Right cardiac atrium (tissue), 5 donors: ENCODE data around the gene ABHD2. TPM values are rescaled to one million over a fixed set of nuclear protein-coding genes. Genes with fewer than 3 reads are reported as not detected.

Source experiments
- ATAC-seq, 2 donors: fragments of 200-7000 bp; cut with Tn5 transposase; one replicate each; pipeline versions ENCODE4 v1.8.0 to v1.9.1; 2020; ENCODE audit warnings: moderate library complexity in 2 of 2, mild to moderate bottlenecking in 1 of 2
- DNase-seq, 3 donors: peaks; one replicate each; pipeline ENCODE4 v3.0.0-alpha.2; 2020
- H3K27ac ChIP-seq: one replicate; pipeline ENCODE4 v1.5.1; 2013; ENCODE audit warnings: mild to moderate bottlenecking, low read length, control low read depth, moderate library complexity
- H3K27me3 ChIP-seq: one replicate; pipeline ENCODE4 v1.6.1; 2013; ENCODE audit not compliant: control insufficient read depth, insufficient read depth
- H3K4me1 ChIP-seq: one replicate; pipeline ENCODE4 v1.6.1; 2013; ENCODE audit warnings: low read length; ENCODE audit not compliant: control insufficient read depth, insufficient read depth
- H3K4me3 ChIP-seq: one replicate; pipeline ENCODE4 v1.5.1; 2013; ENCODE audit warnings: low read length, control low read depth
- H3K9me3 ChIP-seq: one replicate; pipeline ENCODE4 v1.6.1; 2013; ENCODE audit warnings: low read length; ENCODE audit not compliant: control insufficient read depth
- WGBS: extraction: QIAGEN DNeasy Blood & Tissue Kit; methylation state at CpG from one replicate; pipeline ENCODE4 v1.1.7; 2013; 5-methylcytosine and 5-hydroxymethylcytosine counted together
- intact Hi-C, 4 donors: fragments of 100-400 bp; cut with DNase I; formaldehyde crosslinking; loops; one replicate each; pipeline versions ENCODE4 v1.11.0 to v1.14.0; 2022 to 2023
- polyA plus RNA-seq: library from polyadenylated mRNA; stranded (reverse); fragments of 200-250 nt; gene quantifications from one replicate; pipeline ENCODE4 v1.2.3, GENCODE V29; 2013
- total RNA-seq, 4 donors: library from RNA; stranded (reverse); fragmentation: NEBNext Ultra II Directional; extraction: Animal tissue kit (Norgen Biotek cat#: 25700); gene quantifications; one replicate each; pipeline ENCODE4 v1.2.1, GENCODE V29; 2021
- donor health status: healthy with polysubstance abuse.
- donor health status: DM: no; HTN: yes; CAD: no.
- donor health status: DM: no; HTN: no; CAD: no.
- donor health status: DM: no; HTN: yes; CAD: no; lungs with severe emphysema.
- donor health status: DM: yes; HTN: yes; CAD: no.

Gene ABHD2
- total and polyA plus RNA-seq, 5 donors = 21.8 to 179 (median 112) TPM

DNA sequence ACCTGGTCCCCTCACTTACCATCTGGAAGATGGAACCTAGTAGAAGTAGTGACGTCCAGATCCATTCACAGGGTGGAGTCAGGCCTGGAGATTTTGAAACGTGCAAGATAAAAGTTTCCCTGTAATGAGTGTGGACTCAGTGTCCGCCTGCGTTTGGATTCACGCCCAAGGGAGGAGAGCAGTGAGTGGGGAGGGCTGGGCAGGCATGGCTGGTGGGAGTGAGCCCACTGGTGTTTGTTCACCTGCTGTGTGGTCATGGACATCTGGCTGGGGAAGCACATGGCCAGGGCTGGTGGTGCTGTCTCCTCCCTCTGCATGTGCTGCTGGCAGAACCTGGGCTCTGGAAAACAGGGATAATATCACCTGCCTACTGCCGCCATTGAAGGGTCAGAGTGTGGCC, 96.1 kb downstream of the ABHD2 start:
- H3K27ac ChIP-seq = no peak overlapping the region
- H3K4me1 ChIP-seq = peaks cover 2% of the 10 kb centered on the region
- H3K9me3 ChIP-seq = no peaks in the 10 kb centered on the region
- DNase-seq (no peak), ATAC-seq (peak in 1 of 2 donors; percentile 46)
- H3K27me3 ChIP-seq = no peaks in the 10 kb centered on the region
- no peak overlapping the region for H3K4me3 ChIP-seq
- intact Hi-C loops = loop anchor here in 1 of 4 donors (5.0 kb wide), 1 partner anchor 277 kb away; no protein-coding TSS in a partner anchor
- WGBS = 71% methylated on average over 6 of the region's 6 CpGs

DNA sequence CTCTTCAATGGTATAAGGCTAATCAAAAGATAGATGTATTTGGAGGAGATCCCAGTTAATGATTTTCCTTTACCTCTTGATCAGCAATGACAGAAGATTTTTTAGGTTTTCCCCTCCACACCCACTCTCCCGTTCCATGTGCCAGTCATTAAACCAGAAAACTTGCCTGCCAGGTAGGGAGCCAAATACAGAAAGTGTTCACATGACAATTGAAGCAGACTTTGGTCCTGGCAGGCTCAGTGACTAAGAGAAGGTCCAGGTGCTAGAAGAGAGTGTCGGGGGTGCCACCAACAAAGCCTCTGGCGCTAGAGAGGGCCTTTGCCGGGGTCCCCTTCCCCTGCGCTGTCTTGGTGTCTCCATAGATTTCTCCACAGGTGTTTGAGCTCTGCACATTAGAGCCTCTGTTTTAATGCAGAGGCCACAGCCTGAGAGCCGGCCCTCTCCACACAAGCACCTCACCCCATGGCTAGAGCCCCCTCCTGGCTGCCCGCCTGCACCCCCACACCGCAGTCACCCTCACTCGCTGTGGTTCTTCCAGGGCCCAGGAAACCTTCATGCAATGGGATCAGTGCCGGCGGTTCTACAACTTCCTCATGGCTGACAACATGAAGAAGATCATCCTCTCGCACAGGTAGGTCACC, 96.8 kb downstream of the ABHD2 start:
- no peaks in the 10 kb centered on the region for H3K27me3 ChIP-seq
- ATAC-seq (no peak), DNase-seq (no peak)
- no peak overlapping the region for H3K4me3 ChIP-seq
- intact Hi-C loops = loop anchor here in 1 of 4 donors (5.0 kb wide), 1 partner anchor 278 kb away; no protein-coding TSS in a partner anchor
- H3K27ac ChIP-seq = no peak overlapping the region
- H3K9me3 ChIP-seq = no peaks in the 10 kb centered on the region
- no peaks in the 10 kb centered on the region for H3K4me1 ChIP-seq
- 95% methylated on average over 12 of the region's 12 CpGs for WGBS

DNA sequence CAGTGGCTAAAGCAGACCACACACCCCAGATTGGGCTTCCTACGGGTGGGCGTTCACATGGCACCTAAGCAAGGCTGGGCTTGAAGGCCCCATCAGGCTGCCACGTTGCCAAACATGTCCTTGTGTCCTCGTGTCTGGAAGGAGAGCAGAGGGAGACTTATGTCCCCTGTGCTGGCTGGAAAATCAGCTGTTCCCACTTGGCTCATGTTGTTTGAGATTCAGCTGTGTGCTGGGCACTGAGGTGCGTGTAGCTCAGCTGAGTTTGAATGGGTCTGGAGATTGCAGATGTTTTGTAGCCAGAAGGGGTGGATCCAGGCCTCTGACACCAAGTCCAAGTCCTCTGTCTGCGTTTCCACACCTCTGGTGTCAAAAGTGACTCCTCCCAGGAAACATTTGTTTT, 98.5 kb downstream of the ABHD2 start:
- H3K9me3 ChIP-seq = no peaks in the 10 kb centered on the region
- no peak overlapping the region for H3K27ac ChIP-seq
- H3K4me3 ChIP-seq = no peak overlapping the region
- WGBS = 73% methylated on average over 6 of the region's 6 CpGs
- no peaks in the 10 kb centered on the region for H3K4me1 ChIP-seq
- no peak for DNase-seq
- no peak for ATAC-seq
- intact Hi-C loops = no loop called here
- no peaks in the 10 kb centered on the region for H3K27me3 ChIP-seq

DNA sequence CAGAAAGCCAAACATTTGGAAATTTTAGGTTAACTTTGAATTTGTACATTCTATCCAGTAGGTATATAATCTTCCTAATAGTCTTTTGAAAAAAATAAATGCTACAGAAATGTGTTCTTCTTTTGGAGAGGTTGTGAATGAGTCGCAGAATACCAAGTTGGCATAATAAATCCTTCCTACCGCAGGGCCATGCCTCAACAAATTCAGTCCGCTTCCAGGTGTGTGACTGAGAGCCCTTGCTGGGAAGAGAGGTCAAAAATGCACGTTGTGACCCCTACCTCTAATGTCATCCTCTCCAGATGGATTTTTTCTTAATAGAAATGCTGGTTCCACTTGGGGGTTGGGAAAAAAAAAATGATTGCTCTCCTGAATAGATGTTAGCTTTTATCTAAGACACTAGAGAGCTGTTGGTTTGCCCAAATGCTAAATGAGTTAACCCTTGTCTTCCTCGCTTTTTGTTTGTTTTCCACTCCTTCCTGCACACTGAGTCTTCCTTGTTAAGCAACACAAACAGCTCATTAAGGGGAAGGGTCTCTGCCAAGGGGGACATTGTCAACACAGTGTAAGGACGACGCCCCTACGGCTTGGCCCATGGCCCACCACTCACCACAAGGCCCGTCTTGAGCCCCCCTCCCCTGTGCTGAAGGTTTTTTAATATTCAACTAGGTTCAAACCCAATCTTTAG, 99.2 kb downstream of the ABHD2 start:
- no peaks in the 10 kb centered on the region for H3K9me3 ChIP-seq
- 87% methylated on average over 9 of the region's 9 CpGs for WGBS
- H3K27ac ChIP-seq = no peak overlapping the region
- H3K4me1 ChIP-seq = no peaks in the 10 kb centered on the region
- intact Hi-C loops = no loop called here
- no peaks in the 10 kb centered on the region for H3K27me3 ChIP-seq
- no peak for ATAC-seq
- no peak overlapping the region for H3K4me3 ChIP-seq
- DNase-seq = no peak

DNA sequence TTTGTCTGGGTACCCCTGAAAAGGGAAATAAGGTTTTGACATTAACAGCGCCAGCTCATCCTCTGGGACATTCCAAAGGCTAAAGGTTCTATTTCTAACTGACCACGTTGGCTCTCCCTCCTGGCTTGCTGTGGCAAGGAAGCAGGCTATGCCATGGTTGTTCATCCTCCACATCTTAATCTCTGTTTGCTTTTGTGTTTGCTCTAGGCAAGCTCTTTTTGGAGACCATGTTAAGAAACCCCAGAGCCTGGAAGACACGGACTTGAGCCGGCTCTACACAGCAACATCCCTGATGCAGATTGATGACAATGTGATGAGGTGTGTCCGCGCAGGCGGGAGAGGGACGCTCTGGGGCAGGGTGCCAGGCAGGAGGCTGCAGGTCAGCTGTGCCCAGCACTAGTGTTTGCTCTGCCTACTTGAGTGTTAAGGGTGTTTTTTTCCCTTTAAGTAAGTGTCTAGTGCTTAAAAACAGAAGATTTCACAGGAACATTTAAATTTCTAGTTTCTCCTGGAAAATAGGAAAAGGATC, 99.8 kb downstream of the ABHD2 start:
- intact Hi-C loops = no loop called here
- WGBS = 92% methylated on average over 8 of the region's 8 CpGs
- H3K27ac ChIP-seq = no peak overlapping the region
- no peaks in the 10 kb centered on the region for H3K4me1 ChIP-seq
- ATAC-seq = no peak
- no peaks in the 10 kb centered on the region for H3K27me3 ChIP-seq
- H3K4me3 ChIP-seq = no peak overlapping the region
- no peak for DNase-seq
- no peaks in the 10 kb centered on the region for H3K9me3 ChIP-seq

DNA sequence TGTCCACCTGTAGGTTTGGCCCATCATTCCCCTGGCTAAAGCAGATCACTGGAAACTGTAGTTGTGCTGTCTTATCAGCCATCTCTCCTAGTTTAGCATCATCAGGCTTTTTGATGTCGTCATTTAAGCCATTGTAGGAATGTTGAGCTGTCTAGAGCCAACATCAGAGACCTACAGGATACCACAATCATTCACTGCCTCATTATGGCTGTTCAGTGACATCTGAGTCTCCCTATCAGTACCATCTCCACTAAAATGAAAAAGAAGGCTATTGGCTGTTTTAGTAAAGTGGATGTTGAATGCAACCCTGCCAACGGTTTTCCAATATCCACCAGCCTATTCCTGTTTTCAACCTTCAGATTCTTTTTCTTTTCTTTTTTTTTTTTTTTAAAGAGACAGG, 103.9 kb downstream of the ABHD2 start:
- Histone ChIP-seq H3K27ac (no peak overlapping the region), H3K4me3 (no peak overlapping the region), H3K27me3 (no peaks in the 10 kb centered on the region), H3K4me1 (no peaks in the 10 kb centered on the region), H3K9me3 (no peaks in the 10 kb centered on the region)
- 64% methylated on average over 2 of the region's 2 CpGs for WGBS
- no peak for ATAC-seq
- intact Hi-C loops = no loop called here
- DNase-seq = no peak

DNA sequence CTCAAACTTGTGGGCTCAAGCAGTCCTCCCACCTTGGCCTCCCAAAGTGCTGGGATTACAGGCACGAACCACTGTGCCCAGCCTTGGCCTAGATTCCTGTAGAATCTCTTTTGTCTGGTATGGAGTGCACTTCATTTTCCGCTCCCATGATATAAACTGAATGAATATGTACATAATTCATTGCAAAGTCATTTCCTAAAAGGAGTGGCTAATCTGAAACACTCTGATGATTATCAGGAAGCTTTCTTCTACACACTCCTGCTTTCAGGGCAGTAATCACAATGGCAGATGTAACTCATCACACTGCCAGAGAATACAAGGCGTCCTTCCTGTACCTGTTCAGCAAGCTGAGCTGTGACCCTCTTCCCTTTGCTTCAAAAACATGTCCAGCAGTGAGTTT, 104.5 kb downstream of the ABHD2 start:
- WGBS = 89% methylated on average over 3 of the region's 3 CpGs
- H3K4me3 ChIP-seq = no peak overlapping the region
- intact Hi-C loops = no loop called here
- H3K9me3 ChIP-seq = no peaks in the 10 kb centered on the region
- H3K27ac ChIP-seq = no peak overlapping the region
- H3K4me1 ChIP-seq = no peaks in the 10 kb centered on the region
- DNase-seq (no peak), ATAC-seq (no peak)
- no peaks in the 10 kb centered on the region for H3K27me3 ChIP-seq

DNA sequence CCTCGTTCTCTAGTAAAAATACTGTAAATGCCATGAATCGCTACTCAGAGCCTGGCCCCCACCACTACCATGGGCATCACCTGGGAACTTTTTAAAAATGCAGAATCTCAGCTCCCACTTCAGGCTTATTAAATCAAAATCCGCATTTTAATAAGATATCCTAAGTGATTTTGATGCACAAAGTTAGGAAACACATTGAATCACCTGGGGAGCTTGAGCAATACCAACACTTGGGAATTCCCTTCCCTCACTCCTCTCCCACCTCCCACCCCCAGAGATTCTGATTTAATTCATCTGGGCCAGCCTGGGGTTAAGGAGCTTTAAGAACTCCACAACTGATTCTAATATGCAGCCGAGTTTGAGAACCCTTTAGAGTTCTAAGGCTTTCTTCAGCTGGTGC, 106.4 kb downstream of the ABHD2 start:
- no peaks in the 10 kb centered on the region for H3K27me3 ChIP-seq

DNA sequence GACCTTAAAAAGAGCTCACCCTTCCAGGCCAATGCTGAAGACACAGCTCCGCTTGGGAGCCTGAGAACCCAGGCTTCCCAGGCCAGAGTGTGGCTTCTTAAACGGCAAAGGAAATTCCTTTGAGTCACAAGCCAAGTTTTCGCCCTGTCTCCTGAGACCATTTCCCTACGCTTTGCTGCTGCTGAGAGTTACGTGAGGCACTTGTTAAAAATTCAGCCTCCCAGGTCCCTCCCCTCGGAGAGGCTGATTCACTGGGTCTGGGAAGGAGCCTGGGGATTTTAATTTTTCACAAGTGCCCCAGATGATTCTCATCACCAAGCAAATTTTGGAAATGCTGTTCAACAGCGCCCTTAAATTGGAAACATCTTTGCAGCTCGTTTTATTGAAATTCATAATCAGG, 107.6 kb downstream of the ABHD2 start:
- no peaks in the 10 kb centered on the region for H3K4me1 ChIP-seq

More for the DNA sequence above, 106.4 kb downstream of the ABHD2 start:
- Histone ChIP-seq H3K4me3 (no peak overlapping the region), H3K4me1 (no peaks in the 10 kb centered on the region), H3K27ac (no peak overlapping the region), H3K9me3 (no peaks in the 10 kb centered on the region)
- DNase-seq = no peak
- 89% methylated on average over 4 of the region's 4 CpGs for WGBS
- ATAC-seq = no peak
- intact Hi-C loops = no loop called here

DNA sequence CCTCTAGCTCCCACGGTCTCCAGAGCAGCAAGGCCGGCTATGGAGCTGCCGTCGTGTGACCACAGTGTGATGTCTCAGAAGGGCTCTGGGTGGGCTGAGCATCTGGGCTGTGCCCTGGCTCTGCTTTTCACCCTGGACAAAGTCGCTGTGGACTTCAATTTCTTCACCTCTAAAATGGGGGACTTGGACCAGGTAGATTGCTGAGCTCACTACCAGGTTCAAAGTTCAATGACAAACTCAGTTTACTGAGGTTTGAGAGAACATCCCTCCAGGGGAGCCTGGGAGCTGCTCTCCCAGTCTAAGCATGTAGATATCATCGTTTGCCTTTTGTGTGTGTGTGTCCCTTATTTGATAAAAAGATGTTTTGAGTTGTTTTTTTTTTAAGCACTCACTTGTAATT, 108.0 kb downstream of the ABHD2 start:
- DNase-seq (no peak), ATAC-seq (no peak)
- intact Hi-C loops = no loop called here

More for the DNA sequence above, 107.6 kb downstream of the ABHD2 start:
- Histone ChIP-seq H3K4me3 (no peak overlapping the region), H3K27me3 (no peaks in the 10 kb centered on the region), H3K9me3 (no peaks in the 10 kb centered on the region), H3K27ac (no peak overlapping the region)
- intact Hi-C loops = no loop called here
- WGBS = 73% methylated on average over 8 of the region's 8 CpGs
- ATAC-seq = peak in 1 of 2 donors; percentile 28
- DNase-seq = no peak

DNA sequence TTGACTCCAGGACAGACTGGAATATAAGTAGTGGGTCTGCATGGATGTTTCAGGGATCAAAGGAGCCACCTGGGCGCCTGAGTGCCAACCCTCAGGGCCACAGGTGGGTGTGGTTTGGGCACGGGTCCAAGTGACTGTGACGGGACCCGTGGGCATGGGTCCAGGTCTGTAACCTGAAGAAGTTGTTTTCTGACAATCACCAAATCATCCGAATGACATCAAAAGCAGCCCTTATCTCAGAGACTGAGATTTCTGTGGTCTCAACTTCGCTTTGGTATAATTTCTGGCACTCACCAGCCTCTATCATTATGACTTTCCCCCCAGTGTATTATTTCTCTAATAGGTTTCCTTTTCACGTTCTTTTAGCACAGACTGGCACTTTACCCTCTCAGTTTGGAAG, 108.7 kb downstream of the ABHD2 start:
- Histone ChIP-seq H3K9me3 (no peaks in the 10 kb centered on the region), H3K27ac (no peak overlapping the region), H3K27me3 (no peaks in the 10 kb centered on the region), H3K4me1 (no peaks in the 10 kb centered on the region), H3K4me3 (no peak overlapping the region)
- WGBS = 51% methylated on average over 7 of the region's 7 CpGs
- intact Hi-C loops = no loop called here
- DNase-seq = no peak
- no peak for ATAC-seq

More for the DNA sequence above, 108.0 kb downstream of the ABHD2 start:
- WGBS = 88% methylated on average over 6 of the region's 6 CpGs
- no peaks in the 10 kb centered on the region for H3K27me3 ChIP-seq
- no peak overlapping the region for H3K4me3 ChIP-seq
- no peak overlapping the region for H3K27ac ChIP-seq
- H3K9me3 ChIP-seq = no peaks in the 10 kb centered on the region
- no peaks in the 10 kb centered on the region for H3K4me1 ChIP-seq
